Posterior cingulate gyrus (tissue), 11 donors: ENCODE measurements around the gene TMEM114.

ENCODE experiments used
- DNase-seq, 10 donors: peaks; one replicate each; pipeline versions ENCODE4 v3.0.0 to v3.0.0-alpha.2; 2020 to 2021; ENCODE audit warnings: mixed read lengths in 3 of 10
- intact Hi-C: fragments of 100-400 bp; cut with DNase I; formaldehyde crosslinking; loops from one replicate; pipeline ENCODE4 v1.15.1; 2023

The TMEM114 gene

GRCh38 chr16:8589900-8590688 is at the start of gene TMEM114:
TMEM114 (minus strand) TSS chr16:8590511; CDS start chr16:8589838, 673 bp downstream.
- DNase-seq: no peak
- intact Hi-C loops: no loop called here

GRCh38 chr16:8639694-8640093 is 49.4 kb upstream of the TMEM114 start:
- intact Hi-C loops: no loop called here
- no peak for DNase-seq

DNA sequence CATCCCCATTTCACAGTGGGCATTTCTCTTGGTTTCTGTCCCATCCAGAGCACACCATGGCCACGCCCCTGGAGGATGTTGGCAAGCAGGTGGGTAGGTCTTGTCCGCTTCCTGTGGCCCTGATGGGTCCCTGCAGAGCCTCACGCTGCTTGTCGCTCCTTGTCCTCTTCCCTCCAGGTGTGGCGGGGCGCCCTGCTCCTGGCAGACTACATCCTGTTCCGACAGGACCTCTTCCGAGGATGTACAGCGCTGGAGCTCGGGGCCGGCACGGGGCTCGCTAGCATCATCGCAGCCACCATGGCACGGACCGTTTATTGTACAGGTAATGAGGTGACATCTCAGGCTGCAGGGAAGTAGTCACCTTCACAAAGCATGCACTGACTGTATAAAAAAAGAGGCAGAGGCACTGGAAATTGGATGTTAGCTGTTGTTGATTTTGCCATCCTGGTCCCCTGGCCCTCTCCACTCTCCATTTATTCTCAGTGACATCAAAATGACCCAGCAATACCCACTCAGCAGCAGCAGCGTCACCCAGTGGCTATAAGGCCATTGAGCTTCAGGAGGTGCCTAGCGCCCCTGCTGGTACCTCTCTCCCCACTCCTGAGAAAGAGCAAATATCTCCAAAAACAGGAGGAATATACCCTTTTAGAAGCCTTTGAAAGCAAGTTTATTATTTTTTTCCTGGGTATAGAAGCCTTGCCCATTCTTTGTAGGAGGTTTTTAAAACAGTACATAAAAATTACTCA is 44.9 kb upstream of the TMEM114 start:
- intact Hi-C loops: no loop called here
- peak in 1 of 10 donors; percentile 25 for DNase-seq

GRCh38 chr16:8632675-8633182 is 42.4 kb upstream of the TMEM114 start:
- intact Hi-C loops: no loop called here

GRCh38 chr16:8631818-8632465 is 41.6 kb upstream of the TMEM114 start:
- intact Hi-C loops: no loop called here
- no peak for DNase-seq

More at GRCh38 chr16:8632675-8633182, 42.4 kb upstream of the TMEM114 start:
- DNase-seq: no peak

- no peak for DNase-seq
- intact Hi-C loops: no loop called here
Observed at GRCh38 chr16:8631373-8631772, 41.1 kb upstream of the TMEM114 start.

DNA sequence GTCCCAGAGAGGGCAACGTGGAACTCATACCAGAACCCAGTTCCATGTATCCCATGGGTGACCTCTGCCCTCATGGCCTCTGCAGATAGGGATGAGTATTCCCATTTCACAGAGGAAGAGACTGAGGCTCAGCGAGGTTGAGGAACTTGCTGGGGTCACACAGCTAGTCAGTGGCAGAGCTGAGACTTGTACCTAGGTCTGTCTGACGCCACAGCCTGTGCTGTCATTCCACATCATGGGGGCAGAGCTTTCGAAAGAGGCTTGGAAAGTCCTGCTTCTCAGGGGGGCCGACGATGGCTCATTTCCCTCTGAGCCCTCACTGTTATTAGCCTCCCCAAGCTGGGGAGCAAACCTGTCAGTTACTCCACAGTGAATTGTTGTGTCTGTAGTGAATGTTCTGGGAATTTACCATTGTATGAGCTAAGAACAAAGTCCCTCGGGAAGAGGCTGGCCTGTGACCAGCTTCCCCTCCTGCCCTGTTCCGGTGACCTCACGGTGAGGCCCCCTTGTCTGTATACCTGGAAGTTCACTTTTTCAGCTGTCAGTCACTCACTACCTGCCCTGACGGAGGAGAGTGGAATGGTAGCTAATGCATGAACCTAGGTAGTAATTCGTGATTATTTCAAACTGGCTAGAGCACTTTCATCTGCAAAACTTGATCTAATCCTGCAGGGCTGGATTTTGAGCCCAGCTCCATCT is 40.1 kb upstream of the TMEM114 start:
- DNase-seq: no peak
- intact Hi-C loops: no loop called here

- intact Hi-C loops: no loop called here
Observed at GRCh38 chr16:8628981-8629725, 38.8 kb upstream of the TMEM114 start.

DNA sequence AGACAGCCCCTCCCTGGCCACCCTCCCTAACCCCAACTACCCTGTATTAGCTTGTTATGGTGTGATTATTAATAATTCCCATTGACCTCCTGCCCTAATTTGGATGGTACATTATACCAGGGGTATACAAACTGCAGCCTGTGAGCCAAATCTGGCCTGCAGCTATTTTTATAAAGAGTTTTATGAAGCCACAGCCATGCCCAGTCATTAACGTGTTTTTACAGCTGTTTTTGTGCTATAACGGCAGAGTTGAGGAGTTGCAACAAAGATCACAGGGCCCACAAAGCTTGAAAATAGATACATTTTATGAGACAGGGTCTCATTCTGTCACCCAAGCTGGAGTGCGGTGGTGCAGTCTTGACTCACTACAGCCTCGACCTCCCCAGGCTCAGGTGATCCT is 37.1 kb upstream of the TMEM114 start:
- DNase-seq: no peak
- intact Hi-C loops: no loop called here

More at GRCh38 chr16:8628981-8629725, 38.8 kb upstream of the TMEM114 start:
- no peak for DNase-seq

- no peak for DNase-seq
- intact Hi-C loops: no loop called here
Observed at GRCh38 chr16:8626946-8627345, 36.6 kb upstream of the TMEM114 start.

DNA sequence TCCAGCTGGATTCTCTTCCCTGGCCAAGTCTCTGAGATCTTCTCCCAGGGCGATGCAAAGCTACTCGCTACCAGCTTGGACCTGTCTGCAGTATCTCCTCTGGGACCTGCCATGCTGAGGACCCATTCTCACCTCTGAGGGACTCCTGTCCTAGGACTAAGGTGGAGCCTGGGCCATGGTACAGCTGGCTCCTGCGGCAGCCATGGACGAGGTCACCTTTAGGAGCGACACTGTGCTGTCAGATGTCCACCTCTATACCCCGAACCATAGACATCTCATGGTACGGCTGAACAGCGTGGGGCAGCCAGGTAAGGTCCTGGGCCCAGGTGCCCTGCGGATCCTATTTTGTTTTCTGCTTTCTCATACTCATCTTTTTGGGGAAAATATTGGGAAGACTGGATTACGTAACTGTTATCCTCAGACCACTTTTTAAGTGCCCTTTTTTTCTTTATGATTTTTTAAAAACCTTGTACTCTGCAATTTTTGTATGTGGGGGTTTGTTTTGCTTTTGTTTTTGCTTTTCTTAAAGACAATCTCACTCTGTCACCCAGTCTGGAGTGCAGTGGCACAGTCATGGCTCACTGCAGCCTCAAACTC is 35.3 kb upstream of the TMEM114 start:
- intact Hi-C loops: no loop called here
- DNase-seq: peak in 1 of 10 donors; percentile 46

DNA sequence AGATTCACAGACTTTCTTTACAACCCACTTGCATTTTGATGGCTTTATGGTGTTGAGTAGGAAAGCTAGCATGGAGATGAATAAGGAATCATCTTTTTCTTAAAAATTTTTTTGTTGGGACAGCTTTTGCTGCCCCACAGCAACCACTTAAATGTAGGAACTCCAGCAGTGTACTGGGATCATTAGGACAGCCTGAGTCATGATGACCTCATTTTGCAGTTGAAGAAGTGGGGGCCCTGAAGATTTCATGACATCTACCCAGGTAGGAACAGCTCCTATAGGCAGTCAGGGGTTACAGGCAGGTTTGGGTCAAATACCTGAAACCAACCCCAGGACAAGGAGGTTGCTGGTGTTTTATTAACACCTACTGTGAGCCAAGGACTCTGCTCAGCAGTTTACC is 33.3 kb upstream of the TMEM114 start:
- no peak for DNase-seq
- intact Hi-C loops: loop anchor here (5.0 kb wide), 1 partner anchor 56 kb away; no protein-coding TSS in a partner anchor

DNA sequence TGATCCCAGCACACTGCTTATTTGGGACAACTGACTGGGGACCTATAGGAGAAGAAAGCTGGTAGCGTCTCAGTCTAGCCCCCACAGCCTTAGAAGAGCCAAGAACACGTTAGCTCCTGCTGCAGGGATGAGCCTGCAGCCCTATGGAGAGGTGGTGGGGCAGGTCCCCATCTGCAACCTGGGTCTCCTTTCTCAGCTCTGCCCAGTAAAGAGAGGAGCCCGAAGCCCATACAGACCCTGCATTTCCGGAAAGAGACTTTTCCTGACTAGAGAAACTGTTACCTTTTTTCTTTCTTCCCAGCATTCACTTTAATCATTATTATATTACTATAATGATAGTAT is 32.0 kb upstream of the TMEM114 start:
- no peak for DNase-seq
- intact Hi-C loops: loop anchor here (5.0 kb wide), 1 partner anchor 55 kb away; no protein-coding TSS in a partner anchor

GRCh38 chr16:8621572-8622314 is 31.4 kb upstream of the TMEM114 start, which contains the start of gene METTL22:
METTL22 (plus strand) TSS chr16:8621698; CDS start chr16:8625666, 3,968 bp downstream.
- intact Hi-C loops: loop anchor here (5.0 kb wide), 1 partner anchor 54 kb away; no protein-coding TSS in a partner anchor
- DNase-seq: peak; percentile 81 to 99 (median 90)

DNA sequence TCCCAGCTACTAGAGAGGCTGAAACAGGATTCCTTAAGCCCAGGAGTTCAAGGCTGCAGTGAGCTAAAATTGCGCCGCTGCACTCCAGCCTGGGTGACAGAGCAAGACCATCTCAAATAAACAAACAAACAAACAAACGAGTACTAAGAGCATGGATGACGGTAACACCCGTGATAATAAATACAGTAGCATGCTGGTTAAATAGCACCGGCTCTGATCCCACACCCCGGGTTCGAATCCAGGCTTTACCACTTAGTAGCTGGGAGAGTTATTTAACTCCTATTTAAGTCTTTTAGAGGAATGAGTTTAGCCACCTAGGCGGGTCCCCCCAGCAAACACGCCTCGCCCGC is 30.9 kb upstream of the TMEM114 start:
- DNase-seq: no peak
- intact Hi-C loops: loop anchor here (5.0 kb wide), 1 partner anchor 54 kb away; no protein-coding TSS in a partner anchor

GRCh38 chr16:8620535-8620934 is 30.2 kb upstream of the TMEM114 start:
- intact Hi-C loops: loop anchor here (5.0 kb wide), 1 partner anchor 53 kb away; no protein-coding TSS in a partner anchor
- no peak for DNase-seq

DNA sequence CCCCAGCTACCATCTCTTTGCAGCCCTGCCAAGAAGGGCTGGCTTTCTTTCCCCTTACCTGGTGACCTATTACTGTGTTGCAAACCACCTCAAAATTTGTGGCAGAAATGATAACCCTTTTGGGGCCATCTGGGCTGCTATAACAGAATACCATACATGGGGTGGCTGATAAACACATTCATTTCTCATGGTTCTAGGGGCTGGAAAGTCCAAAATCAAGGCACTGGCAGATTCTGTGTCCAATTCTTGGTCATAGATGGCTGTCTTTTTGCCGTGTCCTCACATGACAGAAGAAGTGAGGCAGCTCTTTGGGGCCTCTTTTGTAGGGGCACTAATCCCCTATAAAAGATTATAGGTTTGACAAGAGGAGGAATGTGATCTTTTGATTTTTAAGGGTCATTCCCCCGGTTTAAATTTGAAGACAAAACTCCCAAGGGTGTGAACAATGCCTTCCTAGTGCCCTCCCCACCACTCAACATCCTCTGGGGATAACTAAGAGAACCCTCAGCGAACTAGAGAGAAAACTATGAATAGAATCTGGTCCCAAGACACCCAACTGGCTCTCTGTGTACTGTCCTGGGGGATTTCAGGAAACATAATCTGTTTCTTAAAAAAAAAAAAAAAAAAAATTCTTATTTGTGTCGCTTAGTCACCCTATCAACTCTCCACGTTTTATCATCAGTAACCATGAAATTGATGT is 29.5 kb upstream of the TMEM114 start:
- intact Hi-C loops: loop anchor here (5.0 kb wide), 1 partner anchor 53 kb away; no protein-coding TSS in a partner anchor
- DNase-seq: no peak
